ENCODE data around the gene POLR3GL. TPM values are rescaled to one million over a fixed set of nuclear protein-coding genes. Genes with fewer than 3 reads are reported as not detected.
A peak's percentile ranks its signal among the peaks of the same experiment; 100 is the strongest.

Gene POLR3GL
- total and polyA plus RNA-seq, 2 experiments from 2014 or later: 17.4 to 37.9 TPM

- no peak overlapping the region for H3K9ac ChIP-seq
- H3K27ac ChIP-seq: no peak overlapping the region
These were observed 18.8 kb downstream of the POLR3GL start for GRCh38 chr1:145983206-145983675.

GRCh38 chr1:145983960-145984830 is 19.7 kb downstream of the POLR3GL start:
- TF ChIP-seq EZH2 (IDR thresholded peaks at IDR 0.05; ENCODE audit: insufficient read depth, poor library complexity, severe bottlenecking) (no peak), EZH2phosphoT487 (IDR thresholded peaks at IDR 0.05; ENCODE audit: insufficient read depth, low read depth) (no peak)
- Histone ChIP-seq H3F3A (ENCODE audit: insufficient read depth) (peaks cover 30% of the 10 kb centered on the region), H3K4me2 (ENCODE audit: unreplicated experiment) (no peak overlapping the region), H3K27ac (no peak overlapping the region; the same call in 1 of the 2 replicates), H3K4me1 (ENCODE audit: insufficient read depth) (peaks cover 24% of the 10 kb centered on the region), H3K79me2 (ENCODE audit: insufficient read depth) (no peaks in the 10 kb centered on the region), H2AFZ (0 out of 2 replicates have a peak overlapping the region, but pooled peaks have one; percentile 44), H3K4me3 (no peak overlapping the region), H3K9me2 (ENCODE audit: insufficient read depth) (no peaks in the 10 kb centered on the region), H4K20me1 (ENCODE audit: insufficient read depth) (no peaks in the 10 kb centered on the region), H3K27me3 (replicated peaks; ENCODE audit: insufficient read depth) (no peaks in the 10 kb centered on the region), H3K36me3 (ENCODE audit: low read depth) (no peaks in the 10 kb centered on the region), H3K9me3 (ENCODE audit: low read depth) (no peaks in the 10 kb centered on the region), H3K9ac (no peak overlapping the region)
- 72 to 74% methylated on average over 12 of the region's 12 CpGs for WGBS, 2 experiments (ENCODE audit: low coverage in 1 of 2, low lambda C conversion rate in 2 of 2, missing lambda C conversion rate in 2 of 2)
- in situ Hi-C loops (cut with MboI): no loop called here
- DNase-seq: peak; percentile 40

More at GRCh38 chr1:145983206-145983675, 18.8 kb downstream of the POLR3GL start:
- Histone ChIP-seq H3F3A (ENCODE audit: insufficient read depth) (peaks cover 40% of the 10 kb centered on the region), H4K20me1 (ENCODE audit: insufficient read depth) (no peaks in the 10 kb centered on the region), H2AFZ (no peak overlapping the region), H3K27me3 (replicated peaks; ENCODE audit: insufficient read depth) (no peaks in the 10 kb centered on the region), H3K9me3 (ENCODE audit: low read depth) (no peaks in the 10 kb centered on the region), H3K79me2 (ENCODE audit: insufficient read depth) (no peaks in the 10 kb centered on the region), H3K4me3 (no peak overlapping the region), H3K36me3 (ENCODE audit: low read depth) (no peaks in the 10 kb centered on the region), H3K4me1 (ENCODE audit: insufficient read depth) (peaks cover 34% of the 10 kb centered on the region), H3K4me2 (ENCODE audit: unreplicated experiment) (no peak overlapping the region), H3K9me2 (ENCODE audit: insufficient read depth) (no peaks in the 10 kb centered on the region)
- in situ Hi-C loops (cut with MboI): no loop called here
- DNase-seq: no peak
- TF ChIP-seq EZH2phosphoT487 (IDR thresholded peaks at IDR 0.05; ENCODE audit: insufficient read depth, low read depth) (no peak), EZH2 (IDR thresholded peaks at IDR 0.05; ENCODE audit: insufficient read depth, poor library complexity, severe bottlenecking) (no peak)
- WGBS, 2 experiments (ENCODE audit: low coverage in 1 of 2, low lambda C conversion rate in 2 of 2, missing lambda C conversion rate in 2 of 2): 94 to 95% methylated on average over 1 of the region's 1 CpG

DNA sequence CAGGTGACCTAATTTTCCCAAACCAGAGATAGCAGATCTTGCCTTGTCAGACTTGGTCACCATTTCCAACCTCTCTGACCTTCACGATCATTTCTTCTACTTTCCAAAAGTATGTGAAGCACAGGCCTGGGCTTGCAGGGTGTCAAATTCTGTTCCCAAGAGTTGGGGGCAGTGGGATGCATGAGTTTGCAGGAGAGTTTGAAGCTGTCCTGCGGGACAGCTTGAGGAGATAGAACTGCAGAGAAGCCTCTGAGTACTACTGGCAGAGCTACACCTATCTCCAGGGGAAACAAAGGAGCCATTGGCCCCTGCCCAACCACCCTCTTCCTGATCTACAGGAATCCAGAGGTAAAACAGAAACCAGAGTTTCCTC is 20.6 kb downstream of the POLR3GL start:
- Histone ChIP-seq H4K20me1 (ENCODE audit: insufficient read depth) (no peaks in the 10 kb centered on the region), H3K27ac (peak overlapping the region; percentile 52), H3K4me2 (ENCODE audit: unreplicated experiment) (peak overlapping the region; percentile 79), H3K9me3 (ENCODE audit: low read depth) (no peaks in the 10 kb centered on the region), H2AFZ (peak overlapping the region; percentile 87), H3K9me2 (ENCODE audit: insufficient read depth) (no peaks in the 10 kb centered on the region), H3K4me3 (peak overlapping the region; percentile 54; the same call in 1 of the 2 replicates), H3K4me1 (ENCODE audit: insufficient read depth) (peaks cover 18% of the 10 kb centered on the region), H3K36me3 (ENCODE audit: low read depth) (no peaks in the 10 kb centered on the region), H3F3A (ENCODE audit: insufficient read depth) (peaks cover 24% of the 10 kb centered on the region; the same call in 1 of the 2 replicates), H3K79me2 (ENCODE audit: insufficient read depth) (no peaks in the 10 kb centered on the region), H3K27me3 (replicated peaks; ENCODE audit: insufficient read depth) (no peaks in the 10 kb centered on the region), H3K9ac (peak overlapping the region; percentile 29; the same call in 1 of the 2 replicates)
- WGBS, 2 experiments (ENCODE audit: low coverage in 1 of 2, low lambda C conversion rate in 2 of 2, missing lambda C conversion rate in 2 of 2): 75 to 77% methylated on average over 2 of the region's 2 CpGs
- DNase-seq: no peak
- in situ Hi-C loops (cut with MboI): no loop called here
- no peak for TF ChIP-seq EZH2 (IDR thresholded peaks at IDR 0.05; ENCODE audit: insufficient read depth, poor library complexity, severe bottlenecking)
- no peak for TF ChIP-seq EZH2phosphoT487 (IDR thresholded peaks at IDR 0.05; ENCODE audit: insufficient read depth, low read depth)

DNA sequence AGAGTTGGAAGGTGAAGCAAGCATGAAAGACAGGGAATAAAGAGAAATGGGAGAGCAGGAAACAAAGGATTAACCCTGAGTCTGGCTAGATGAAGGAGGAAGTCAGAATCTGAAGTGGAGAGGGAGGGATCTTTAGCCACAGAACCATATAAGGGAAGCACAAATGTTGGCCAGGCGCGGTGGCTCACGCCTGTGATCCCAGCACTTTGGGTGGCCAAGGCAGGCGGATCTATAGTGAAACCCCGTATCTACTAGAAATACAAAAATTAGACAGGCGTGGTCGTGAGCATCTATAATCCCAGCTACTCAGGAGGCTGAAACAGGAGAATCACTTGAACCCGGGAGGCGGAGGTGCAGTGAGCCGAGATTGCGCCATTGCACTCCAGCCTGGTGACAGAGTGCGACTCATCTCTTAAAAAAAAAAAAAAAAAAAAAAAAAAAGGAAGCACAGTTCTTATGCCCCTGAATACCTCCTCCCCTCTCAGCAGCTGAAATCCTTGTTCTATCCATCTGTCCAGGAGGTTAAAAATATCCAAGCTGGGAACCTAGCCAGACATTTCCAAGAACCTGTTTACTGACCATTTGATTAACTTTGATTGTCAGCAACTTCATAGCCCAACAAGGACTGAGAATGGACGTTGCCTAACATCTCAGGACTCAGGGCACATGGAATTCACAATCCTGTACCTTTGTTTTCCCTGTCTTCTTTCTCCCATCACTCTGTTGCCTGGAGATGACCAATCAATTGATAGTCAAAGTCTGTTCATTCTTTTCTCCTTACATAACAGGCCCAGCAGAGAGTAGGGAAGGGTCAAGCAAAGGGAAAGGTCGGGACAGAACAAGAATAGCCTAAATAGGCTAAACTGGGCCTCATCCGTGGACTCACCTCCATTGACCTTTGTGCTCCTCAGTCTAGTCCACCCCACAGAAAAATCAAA is 21.3 kb downstream of the POLR3GL start:
- peaks cover 24% of the 10 kb centered on the region for H3F3A ChIP-seq (ENCODE audit: insufficient read depth)
- peak; percentile 54 for DNase-seq
- H3K4me3 ChIP-seq: peak overlapping the region; percentile 54; the same call in 1 of the 2 replicates
- peaks cover 13% of the 10 kb centered on the region for H3K4me1 ChIP-seq (ENCODE audit: insufficient read depth)
- no peaks in the 10 kb centered on the region for H3K9me2 ChIP-seq (ENCODE audit: insufficient read depth)
- no peaks in the 10 kb centered on the region for H3K36me3 ChIP-seq (ENCODE audit: low read depth)
- H3K27ac ChIP-seq: peak overlapping the region; percentile 52
- in situ Hi-C loops (cut with MboI): no loop called here
- TF ChIP-seq EZH2 (IDR thresholded peaks at IDR 0.05; ENCODE audit: insufficient read depth, poor library complexity, severe bottlenecking) (no peak), EZH2phosphoT487 (IDR thresholded peaks at IDR 0.05; ENCODE audit: insufficient read depth, low read depth) (no peak)
- 38 to 40% methylated on average over 15 of the region's 15 CpGs for WGBS, 2 experiments (ENCODE audit: low coverage in 1 of 2, low lambda C conversion rate in 2 of 2, missing lambda C conversion rate in 2 of 2)
- peak overlapping the region; percentile 87 for H2AFZ ChIP-seq
- no peaks in the 10 kb centered on the region for H3K27me3 ChIP-seq (replicated peaks; ENCODE audit: insufficient read depth)
- H3K9ac ChIP-seq: peak overlapping the region; percentile 29; the same call in 1 of the 2 replicates
- no peaks in the 10 kb centered on the region for H3K79me2 ChIP-seq (ENCODE audit: insufficient read depth)
- H3K4me2 ChIP-seq (ENCODE audit: unreplicated experiment): peak overlapping the region; percentile 79
- no peaks in the 10 kb centered on the region for H4K20me1 ChIP-seq (ENCODE audit: insufficient read depth)
- no peaks in the 10 kb centered on the region for H3K9me3 ChIP-seq (ENCODE audit: low read depth)

Data from GM23248 (cell line).